Subcutaneous abdominal adipose tissue (tissue), 5 donors: ENCODE data around the gene ADCY4.

Experiments
- H3K27ac ChIP-seq: one replicate; pipeline ENCODE4 v1.7.0; 2013; ENCODE audit warnings: low read depth, mild to moderate bottlenecking, inconsistent platforms, low read length, moderate library complexity
- H3K27me3 ChIP-seq, 5 donors: one replicate each; pipeline ENCODE4 v1.7.0; 2013; ENCODE audit warnings: low read length in 5 of 5, inconsistent platforms in 1 of 5; ENCODE audit not compliant: control insufficient read depth in 5 of 5, insufficient read depth in 4 of 5
- H3K36me3 ChIP-seq, 5 donors: one replicate each; pipeline ENCODE4 v1.7.0; 2013; ENCODE audit warnings: low read length in 5 of 5; ENCODE audit not compliant: control insufficient read depth in 5 of 5, insufficient read depth in 5 of 5
- H3K4me1 ChIP-seq, 5 donors: one replicate each; pipeline ENCODE4 v1.7.0; 2013; ENCODE audit warnings: low read length in 5 of 5, mild to moderate bottlenecking in 3 of 5, moderate library complexity in 1 of 5; ENCODE audit not compliant: control insufficient read depth in 5 of 5, insufficient read depth in 5 of 5
- H3K4me3 ChIP-seq, 5 donors: one replicate each; pipeline ENCODE4 v1.7.0; 2013; ENCODE audit warnings: low read length in 5 of 5, low read depth in 1 of 5
- H3K9ac ChIP-seq, 5 donors: one replicate each; pipeline ENCODE4 v1.7.0; 2013; ENCODE audit warnings: low read length in 5 of 5, mild to moderate bottlenecking in 4 of 5, moderate library complexity in 3 of 5
- H3K9me3 ChIP-seq, 5 donors: one replicate each; pipeline ENCODE4 v1.7.0; 2013; ENCODE audit warnings: low read length in 5 of 5; ENCODE audit not compliant: control insufficient read depth in 5 of 5
- donor health status: healthy.
- donor health status: healthy.
- donor health status: healthy.
- donor health status: healthy.
- donor health status: healthy.

ADCY4 gene

GRCh38 chr14:24270537-24271133 is 64.2 kb downstream of the ADCY4 start:
- H3K9ac ChIP-seq: peak overlapping the region; percentile 63 to 97 (median 95)
- H3K9me3 ChIP-seq: no peaks in the 10 kb centered on the region
- H3K36me3 ChIP-seq: peaks cover 0 to 44% (median 38%) of the 10 kb centered on the region in 5 donors
- H3K27ac ChIP-seq: peak overlapping the region; percentile 92
- peak overlapping the region; percentile 89 to 94 (median 91) for H3K4me3 ChIP-seq
- peaks cover 4 to 44% (median 42%) of the 10 kb centered on the region in 5 donors for H3K4me1 ChIP-seq
- no peaks in the 10 kb centered on the region for H3K27me3 ChIP-seq

DNA sequence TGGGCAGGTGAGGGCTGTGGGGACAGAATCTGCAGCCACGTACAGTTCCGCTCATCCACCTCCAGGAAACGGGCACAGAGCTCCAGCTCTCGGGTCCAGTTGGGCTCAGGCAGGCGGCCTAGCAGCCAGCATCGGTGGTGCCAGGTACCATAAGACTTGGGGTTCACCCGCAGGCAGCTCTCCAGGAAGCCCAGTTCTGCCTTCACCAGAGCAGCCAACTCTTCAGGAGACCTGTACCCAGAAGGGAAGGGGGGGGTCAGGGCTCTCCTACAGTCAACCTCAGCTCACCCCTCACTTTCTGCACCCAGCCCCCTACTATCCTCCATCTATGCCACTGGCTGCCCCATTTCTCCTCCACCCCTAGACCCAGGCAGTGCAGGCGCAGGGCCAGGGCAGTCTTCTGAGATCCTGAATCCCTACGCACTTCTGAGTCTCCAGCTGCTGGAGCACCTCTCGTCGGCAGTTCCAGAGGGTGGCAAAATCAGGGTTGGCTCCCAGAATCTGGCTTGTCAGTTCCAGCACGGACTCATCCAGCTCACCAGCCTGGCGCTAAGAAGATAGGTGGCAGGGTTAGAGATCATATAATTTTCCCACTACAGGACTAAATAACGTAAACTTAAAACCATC is 64.8 kb downstream of the ADCY4 start:
- Histone ChIP-seq H3K4me3 (no peak overlapping the region), H3K4me1 (peaks cover 4 to 42% (median 37%) of the 10 kb centered on the region in 5 donors), H3K9ac (no peak overlapping the region), H3K36me3 (peaks cover 0 to 51% (median 44%) of the 10 kb centered on the region in 5 donors), H3K9me3 (no peaks in the 10 kb centered on the region), H3K27ac (no peak overlapping the region), H3K27me3 (no peaks in the 10 kb centered on the region)

DNA sequence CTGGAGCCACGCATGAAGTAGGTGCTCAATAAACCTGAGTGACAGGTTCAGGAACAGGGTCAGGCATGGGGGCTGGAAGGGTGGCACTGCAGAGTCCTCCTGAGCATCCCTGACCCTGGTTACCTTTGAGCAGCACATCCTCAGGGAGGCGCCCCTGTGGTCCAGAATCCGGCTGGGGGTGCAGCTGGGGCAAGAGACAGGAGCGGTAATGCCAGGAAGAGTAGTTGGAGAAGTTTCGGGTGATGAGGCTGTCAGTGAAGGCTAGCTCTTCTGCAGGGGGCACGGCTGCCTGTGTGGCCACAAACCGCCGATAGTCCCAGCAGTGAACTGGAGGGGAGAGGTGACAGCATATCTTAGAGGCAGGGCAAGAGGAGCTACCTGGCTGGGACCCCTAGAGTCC is 65.5 kb downstream of the ADCY4 start:
- Histone ChIP-seq H3K27ac (no peak overlapping the region), H3K4me3 (no peak overlapping the region), H3K9me3 (no peaks in the 10 kb centered on the region), H3K36me3 (peaks cover 0 to 52% (median 47%) of the 10 kb centered on the region in 5 donors), H3K27me3 (no peaks in the 10 kb centered on the region), H3K9ac (no peak overlapping the region), H3K4me1 (peaks cover 4 to 41% (median 35%) of the 10 kb centered on the region in 5 donors)
